Spleen (tissue), 7 donors: ENCODE results near the gene CSNK2B.

ENCODE experiments used
- CTCF ChIP-seq, 11 experiments: fragments of 200-600 bp in 7 of 11; fragments of 450-650 bp in 4 of 11; sonication (generic) in 4 of 11; IDR thresholded peaks in 8 of 11; conservative IDR thresholded peaks in 3 of 11; 1 replicate in 7 of 11; 2 replicates in 4 of 11; pipeline versions ENCODE4 v1.4.0 to v1.8.0; 2016 to 2021; ENCODE audit warnings: antibody characterized with exemption in 11 of 11, inconsistent platforms in 4 of 11, mild to moderate bottlenecking in 1 of 11
- POLR2AphosphoS5 ChIP-seq, 3 donors: sonication (generic); formaldehyde crosslinking; IDR thresholded peaks; one replicate each; pipeline ENCODE4 v1.5.1; 2017; ENCODE audit warnings: antibody characterized with exemption in 3 of 3
- donor health status: DM: no; HTN: no; CAD: no; lungs with moderate emphysema.
- donor health status: DM: no; HTN: no; CAD: no.
- donor health status: DM: no; HTN: no; CAD: no.

GRCh38 chr6:31652925-31653724, 12.8 kb upstream of the CSNK2B start:
- TF ChIP-seq CTCF (IDR thresholded peaks at IDR 0.05 in 8 of 11, conservative IDR thresholded peaks at IDR 0.05 in 3 of 11): no peak
- peak in 1 of 3 donors; percentile 85 for TF ChIP-seq POLR2AphosphoS5 (IDR thresholded peaks at IDR 0.05)
